ENCODE data around the gene CPHXL.

GRCh38 chr16:75762746-75763145 is 36.5 kb upstream of the CPHXL start:
- TF ChIP-seq ARNT (IDR thresholded peaks at IDR 0.05), result no peak
- TF ChIP-seq PKNOX1 (IDR thresholded peaks at IDR 0.05), result no peak
- no peak for TF ChIP-seq LEF1 (IDR thresholded peaks at IDR 0.05; ENCODE audit: borderline replicate concordance)
- TF ChIP-seq TARDBP (IDR thresholded peaks at IDR 0.05), result no peak
- TF ChIP-seq FOXK2 (IDR thresholded peaks at IDR 0.05), result no peak
- TF ChIP-seq SP1 (IDR thresholded peaks at IDR 0.05), result no peak
- no peak for TF ChIP-seq FOXA1 (IDR thresholded peaks at IDR 0.05)
- no peak for TF ChIP-seq BHLHE40 (IDR thresholded peaks at IDR 0.05; ENCODE audit: borderline replicate concordance)
- no peak for TF ChIP-seq CTBP1 (IDR thresholded peaks at IDR 0.05; ENCODE audit: borderline replicate concordance)
- TF ChIP-seq ELF4 (IDR thresholded peaks at IDR 0.05), result no peak
- TF ChIP-seq L3MBTL2 (conservative IDR thresholded peaks at IDR 0.05), result no peak
